HCT116 (cell line): ENCODE data around the gene SORBS1. TPM values are rescaled to one million over a fixed set of nuclear protein-coding genes. Genes with fewer than 3 reads are reported as not detected.

ENCODE experiments used
- ATAC-seq: fragments of 200-7000 bp; cut with Tn5 transposase; 2 replicates; pipeline ENCODE4 v1.9.1; 2020; ENCODE audit warnings: mild to moderate bottlenecking, moderate library complexity
- BruUV-seq: library from RNA; stranded (reverse); fragments of 400-500 nt; replicated peaks from 2 replicates; lab custom pipeline; 2021; lab: Mats Ljungman, UMichigan
- CTCF ChIA-PET: fragments of 300-600 bp; sonication (Branson Sonifier 250); formaldehyde crosslinking; loops from one replicate; lab custom pipeline; 2021; ENCODE audit warnings: antibody characterized with exemption; lab: Charles Lee
- POLR2A ChIA-PET: fragments of 300-600, 350-600 bp; sonication (Branson Sonifier 250); formaldehyde crosslinking; loops from one replicate; lab custom pipeline; 2021; ENCODE audit warnings: antibody characterized with exemption; lab: Charles Lee
- RAD21 ChIA-PET, 2 experiments: fragments of 300-600 bp; sonication (Branson Sonifier 250); formaldehyde crosslinking; loops; one replicate each; lab custom pipeline; 2023; ENCODE audit warnings: low total read pairs in 2 of 2; ENCODE audit not compliant: uncharacterized antibody in 2 of 2, unreplicated experiment in 2 of 2, low non-redundant PET in 1 of 2; lab: Charles Lee
- DNase-seq: peaks from one replicate; pipeline ENCODE4 v3.0.0-alpha.2; 2010; ENCODE audit warnings: low read depth, low spot score
- H2AFZ ChIP-seq: fragments of 200-600 bp; shearing (Covaris generic), sonication (generic); 2 replicates; pipeline ENCODE4 v1.6.1; 2017; ENCODE audit warnings: low read depth, mixed run types, mixed read lengths, antibody characterized with exemption, low read length; ENCODE audit not compliant: poor library complexity, severe bottlenecking
- H3K27ac ChIP-seq: 2 replicates; pipeline ENCODE4 v1.5.1; 2012; ENCODE audit warnings: low read depth, low read length
- H3K27me3 ChIP-seq: fragments of 200-600 bp; sonication (generic); 2 replicates; pipeline ENCODE4 v1.6.1; 2016; ENCODE audit warnings: mixed run types, low read length, mixed read lengths; ENCODE audit not compliant: insufficient read depth
- H3K36me3 ChIP-seq, 2 experiments: fragments of 200-500 bp in 1 of 2; fragments of 200-600 bp in 1 of 2; sonication (Bioruptor generic) in 1 of 2; sonication (generic) in 1 of 2; 2 replicates each; pipeline versions ENCODE4 v1.5.1 to v1.6.1; 2014 to 2016; ENCODE audit warnings: low read length in 2 of 2, inconsistent platforms in 1 of 2, mixed read lengths in 1 of 2, mixed run types in 1 of 2; ENCODE audit not compliant: insufficient read depth in 2 of 2, control insufficient read depth in 1 of 2
- H3K4me1 ChIP-seq, 2 experiments: fragments of 200-600 bp in 1 of 2; sonication (generic) in 1 of 2; 2 replicates each; pipeline versions ENCODE4 v1.5.1 to v1.6.1; 2012 to 2017; ENCODE audit warnings: low read length in 2 of 2, inconsistent platforms in 1 of 2, mild to moderate bottlenecking in 1 of 2, mixed read lengths in 1 of 2, mixed run types in 1 of 2, moderate library complexity in 1 of 2; ENCODE audit not compliant: insufficient read depth in 2 of 2, control insufficient read depth in 1 of 2
- H3K4me2 ChIP-seq: fragments of 200-600 bp; sonication (generic); 2 replicates; pipeline ENCODE4 v1.6.1; 2017; ENCODE audit warnings: mixed run types, low read length, mixed read lengths
- H3K4me3 ChIP-seq, 2 experiments: fragments of 200-600 bp in 1 of 2; sonication (generic) in 1 of 2; replicated peaks in 1 of 2; 2 replicates each; pipeline ENCODE4 v1.5.1; 2011 to 2016; ENCODE audit warnings: low read length in 2 of 2, control low read depth in 1 of 2, low read depth in 1 of 2, mild to moderate bottlenecking in 1 of 2, mixed read lengths in 1 of 2, mixed run types in 1 of 2
- H3K79me2 ChIP-seq: fragments of 200-600 bp; sonication (generic); 2 replicates; pipeline ENCODE4 v1.6.1; 2017; ENCODE audit warnings: mild to moderate bottlenecking, mixed run types, low read length, moderate library complexity, mixed read lengths; ENCODE audit not compliant: insufficient read depth
- H3K9ac ChIP-seq: fragments of 200-600 bp; sonication (generic); 2 replicates; pipeline ENCODE4 v1.6.1; 2016; ENCODE audit warnings: low read length, mixed read lengths
- H3K9me2 ChIP-seq: fragments of 200-600 bp; sonication (generic), shearing (Covaris generic); 2 replicates; pipeline ENCODE4 v1.6.1; 2017; ENCODE audit warnings: mixed run types, mild to moderate bottlenecking, moderate library complexity; ENCODE audit not compliant: insufficient read depth
- H3K9me3 ChIP-seq, 2 experiments: fragments of 200-500 bp in 1 of 2; fragments of 200-600 bp in 1 of 2; sonication (Bioruptor generic) in 1 of 2; sonication (generic) in 1 of 2; 2 replicates each; pipeline ENCODE4 v1.6.1; 2014 to 2017; ENCODE audit warnings: low read length in 2 of 2, mixed read lengths in 2 of 2, inconsistent platforms in 1 of 2, low read depth in 1 of 2, mild to moderate bottlenecking in 1 of 2, mixed run types in 1 of 2, moderate library complexity in 1 of 2; ENCODE audit not compliant: control insufficient read depth in 1 of 2, insufficient read depth in 1 of 2
- H4K20me1 ChIP-seq: fragments of 200-600 bp; sonication (generic), shearing (Covaris generic); 2 replicates; pipeline ENCODE4 v1.6.1; 2017; ENCODE audit warnings: mixed run types, mild to moderate bottlenecking, moderate library complexity; ENCODE audit not compliant: insufficient read depth
- CBX3 ChIP-seq: IDR thresholded peaks from 2 replicates; pipeline ENCODE4 v1.6.1; 2012; ENCODE audit warnings: low read depth
- CEBPB ChIP-seq: IDR thresholded peaks from 2 replicates; pipeline ENCODE4 v1.6.1; 2012; ENCODE audit warnings: low read depth
- CTCF ChIP-seq, 3 experiments: fragments of 200-600 bp in 1 of 3; sonication (generic) in 1 of 3; IDR thresholded peaks in 2 of 3; conservative IDR thresholded peaks in 1 of 3; 2 replicates each; pipeline ENCODE4 v1.5.1; 2012 to 2017; ENCODE audit warnings: low read depth in 2 of 3, low read length in 2 of 3, antibody characterized with exemption in 1 of 3, borderline replicate concordance in 1 of 3, control low read depth in 1 of 3, mild to moderate bottlenecking in 1 of 3, mixed read lengths in 1 of 3, mixed run types in 1 of 3, moderate library complexity in 1 of 3; ENCODE audit not compliant: insufficient read depth in 1 of 3
- EGR1 ChIP-seq: IDR thresholded peaks from 2 replicates; pipeline ENCODE4 v1.6.1; 2012; ENCODE audit warnings: low read depth
- ELF1 ChIP-seq: IDR thresholded peaks from 2 replicates; pipeline ENCODE4 v1.6.1; 2012; ENCODE audit warnings: low read depth, borderline replicate concordance
- EZH2 ChIP-seq: fragments of 200-600 bp; sonication (generic); IDR thresholded peaks from 2 replicates; pipeline ENCODE4 v1.6.1; 2017; ENCODE audit warnings: antibody characterized with exemption, mixed run types
- FOSL1 ChIP-seq: IDR thresholded peaks from 2 replicates; pipeline ENCODE4 v1.6.1; 2012; ENCODE audit warnings: low read depth
- JUND ChIP-seq: IDR thresholded peaks from 2 replicates; pipeline ENCODE4 v1.6.1; 2012
- POLR2A ChIP-seq: IDR thresholded peaks from 2 replicates; pipeline ENCODE4 v1.7.0; 2011; ENCODE audit warnings: borderline replicate concordance; ENCODE audit not compliant: insufficient read depth, insufficient read length; ENCODE audit errors: extremely low read depth
- POLR2AphosphoS5 ChIP-seq: IDR thresholded peaks from 2 replicates; pipeline ENCODE4 v1.6.1; 2011; ENCODE audit warnings: mild to moderate bottlenecking, low read depth, low read length, moderate library complexity
- RAD21 ChIP-seq: IDR thresholded peaks from 2 replicates; pipeline ENCODE4 v1.6.1; 2012; ENCODE audit warnings: low read depth, mild to moderate bottlenecking
- REST ChIP-seq: IDR thresholded peaks from 2 replicates; pipeline ENCODE4 v1.6.1; 2012; ENCODE audit warnings: low read depth
- SIN3A ChIP-seq: IDR thresholded peaks from 2 replicates; pipeline ENCODE4 v1.6.1; 2012; ENCODE audit warnings: low read depth
- SP1 ChIP-seq: IDR thresholded peaks from 2 replicates; pipeline ENCODE4 v1.6.1; 2012; ENCODE audit warnings: low read depth
- SRF ChIP-seq: IDR thresholded peaks from 2 replicates; pipeline ENCODE4 v1.6.1; 2012; ENCODE audit warnings: low read depth
- YY1 ChIP-seq: IDR thresholded peaks from 2 replicates; pipeline ENCODE4 v1.6.1; 2011; ENCODE audit warnings: low read length, low read depth, moderate library complexity, mild to moderate bottlenecking; ENCODE audit not compliant: insufficient replicate concordance; ENCODE audit errors: extremely low read depth
- ZBTB33 ChIP-seq: IDR thresholded peaks from 2 replicates; pipeline ENCODE4 v1.6.1; 2011; ENCODE audit warnings: mild to moderate bottlenecking, low read length, moderate library complexity; ENCODE audit not compliant: insufficient replicate concordance; ENCODE audit errors: extremely low read depth
- ZFX ChIP-seq: fragments of 450-650 bp; IDR thresholded peaks from 2 replicates; pipeline ENCODE4 v1.6.1; 2017
- intact Hi-C: fragments of 100-400 bp; cut with micrococcal nuclease; formaldehyde crosslinking; loops from 2 replicates; pipeline ENCODE4 v1.10.0; 2022
- total RNA-seq: library from RNA; stranded (reverse); gene quantifications from one replicate; pipeline ENCODE4 v1.2.1, GENCODE V29; 2021; ENCODE audit not compliant: unreplicated experiment

SORBS1 gene
- total RNA-seq, 1 experiment from 2014 or later: 3.4 TPM

GRCh38 chr10:95443636-95444035 lies 117.5 kb downstream of the SORBS1 start:
- intact Hi-C loops: no loop called here
- BruUV-seq: no TSS peak
- CTCF ChIA-PET: interaction anchor here (0.6 to 7.1 kb wide), 2 partner anchors 12 to 16 kb away, joined by 5 to 49 read pairs; no protein-coding TSS in a partner anchor
- H2AFZ ChIP-seq: no peak overlapping the region
- H3K9ac ChIP-seq: no peak overlapping the region
- H3K4me3 ChIP-seq: no peak overlapping the region
- H3K27me3 ChIP-seq: no peaks in the 10 kb centered on the region
- H3K9me3 ChIP-seq: no peaks in the 10 kb centered on the region
- H3K36me3 ChIP-seq: no peaks in the 10 kb centered on the region
- DNase-seq (no peak), ATAC-seq (no peak)
- no peaks in the 10 kb centered on the region for H3K79me2 ChIP-seq
- H3K4me1 ChIP-seq: peaks cover 19 to 29% of the 10 kb centered on the region in 2 experiments
- TF ChIP-seq POLR2AphosphoS5: no peak
- TF ChIP-seq YY1: no peak
- TF ChIP-seq EZH2: no peak
- no peak for TF ChIP-seq POLR2A
- TF ChIP-seq RAD21: no peak
- no peak for TF ChIP-seq JUND
- no peak for TF ChIP-seq ELF1
- no peak for TF ChIP-seq SIN3A
- no peak for TF ChIP-seq CBX3
- no peak for TF ChIP-seq FOSL1
- no peak for TF ChIP-seq EGR1
- TF ChIP-seq SP1: no peak
- TF ChIP-seq SRF: no peak
- TF ChIP-seq CTCF (IDR thresholded peaks at IDR 0.05 in 2 of 3, conservative IDR thresholded peaks at IDR 0.05 in 1 of 3; ENCODE audit: borderline replicate concordance in 1 of 3, insufficient read depth in 1 of 3, low read depth in 2 of 3, low read length in 2 of 3): no peak
- no peak for TF ChIP-seq REST
- no peak for TF ChIP-seq CEBPB
- no peak for TF ChIP-seq ZBTB33
- TF ChIP-seq ZFX: no peak
- TF ChIP-seq, all 23 proteins: peak for 0
- POLR2A ChIA-PET: no interaction called here
- no peaks in the 10 kb centered on the region for H4K20me1 ChIP-seq
- no peak overlapping the region for H3K27ac ChIP-seq
- H3K9me2 ChIP-seq: no peaks in the 10 kb centered on the region
- RAD21 ChIA-PET: no interaction called here
- no peak overlapping the region for H3K4me2 ChIP-seq
